HAP-1 (cell line): ENCODE data around the gene SSH2.

ENCODE experiments used
- DNase-seq, 2 experiments: peaks; one replicate each; pipeline ENCODE4 v3.0.0-alpha.2; 2016 to 2020; ENCODE audit warnings: low spot score in 2 of 2
- H3K27me3 ChIP-seq: fragments of 250-450 bp; sonication (Bioruptor Pico); 2 replicates; pipeline ENCODE4 v1.5.1; 2020; ENCODE audit warnings: low read depth, mild to moderate bottlenecking, moderate library complexity
- H3K36me3 ChIP-seq: fragments of 250-450 bp; sonication (Bioruptor Pico); replicated peaks from 2 replicates; pipeline ENCODE4 v1.5.1; 2020; ENCODE audit warnings: mild to moderate bottlenecking
- H3K4me1 ChIP-seq: fragments of 250-450 bp; sonication (Bioruptor Pico); 2 replicates; pipeline ENCODE4 v1.5.1; 2020; ENCODE audit warnings: mild to moderate bottlenecking
- H3K4me3 ChIP-seq: fragments of 250-450 bp; sonication (Bioruptor Pico); 2 replicates; pipeline ENCODE4 v1.5.1; 2020; ENCODE audit warnings: mild to moderate bottlenecking, moderate library complexity
- H3K9me3 ChIP-seq: fragments of 250-450 bp; sonication (Bioruptor Pico); 2 replicates; pipeline ENCODE4 v1.5.1; 2020; ENCODE audit warnings: mild to moderate bottlenecking, moderate library complexity
- in situ Hi-C: fragments of 300-500 bp; cut with MboI; formaldehyde crosslinking; loops from 3 replicates; pipeline ENCODE4 v1.14.3; 2020; ENCODE audit warnings: low sequenced_read_pairs, inconsistent platforms, mixed read lengths

The SSH2 gene

DNA sequence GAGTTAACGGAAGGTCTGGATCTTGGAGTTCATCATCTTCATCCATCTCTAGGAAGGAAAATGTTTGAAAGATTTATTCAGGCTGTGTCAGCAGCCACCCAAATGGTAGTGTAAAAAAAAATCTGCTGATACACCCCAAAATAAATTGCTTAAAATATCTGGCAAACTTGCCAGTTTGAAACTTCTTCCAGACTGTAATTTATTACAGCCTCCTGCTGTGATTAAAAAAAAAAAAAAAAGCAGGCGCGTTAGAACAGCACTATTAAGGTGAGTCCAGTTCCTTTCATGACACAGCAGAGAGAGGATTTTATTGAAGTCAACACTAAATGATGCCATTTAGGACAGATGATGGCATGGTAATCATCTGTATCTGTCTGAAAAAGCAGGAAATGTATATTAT is 166.8 kb downstream of the SSH2 start:
- no peaks in the 10 kb centered on the region for H3K27me3 ChIP-seq
- in situ Hi-C loops = no loop called here
- peaks cover 15% of the 10 kb centered on the region for H3K4me1 ChIP-seq
- no peak for DNase-seq
- H3K36me3 ChIP-seq = no peaks in the 10 kb centered on the region
- H3K9me3 ChIP-seq = no peaks in the 10 kb centered on the region
- H3K4me3 ChIP-seq = no peak overlapping the region

DNA sequence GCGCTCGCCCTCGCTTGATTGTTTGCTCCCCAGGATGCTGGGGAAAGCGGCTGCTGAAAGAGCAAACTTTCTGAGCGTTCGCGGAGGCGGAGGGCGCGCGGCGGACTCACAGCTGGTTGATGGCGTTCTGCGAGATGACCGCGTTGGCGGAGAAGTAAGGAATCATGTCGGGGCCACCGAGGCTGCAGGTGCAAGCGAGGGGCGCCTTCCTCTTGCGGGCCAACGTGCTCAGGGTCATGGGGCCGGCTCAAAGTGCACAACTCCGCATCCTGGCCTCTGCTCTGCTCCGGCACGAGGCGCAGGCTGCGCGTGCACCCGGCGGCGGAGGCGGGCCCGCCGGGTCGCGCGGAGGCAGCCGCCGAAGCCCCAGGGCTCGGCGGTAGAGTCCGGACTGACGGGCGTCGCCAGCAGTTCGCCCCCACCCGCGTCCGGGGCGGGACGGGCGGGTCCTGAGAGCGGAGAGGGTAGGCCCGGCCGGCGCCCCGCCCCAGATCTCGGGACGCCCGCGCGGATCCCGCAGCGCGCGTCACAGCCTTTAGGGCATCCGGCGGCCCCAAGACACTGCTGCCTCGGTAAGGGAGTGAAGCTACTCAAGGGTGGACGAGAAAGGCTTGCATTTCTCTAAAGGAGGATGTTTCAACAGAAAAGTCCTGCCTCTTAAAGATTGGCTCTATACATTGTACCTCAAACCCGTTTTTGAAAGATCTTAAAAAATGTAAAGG is 168.8 kb downstream of the SSH2 start:
- peak; percentile 56 to 85 for DNase-seq

DNA sequence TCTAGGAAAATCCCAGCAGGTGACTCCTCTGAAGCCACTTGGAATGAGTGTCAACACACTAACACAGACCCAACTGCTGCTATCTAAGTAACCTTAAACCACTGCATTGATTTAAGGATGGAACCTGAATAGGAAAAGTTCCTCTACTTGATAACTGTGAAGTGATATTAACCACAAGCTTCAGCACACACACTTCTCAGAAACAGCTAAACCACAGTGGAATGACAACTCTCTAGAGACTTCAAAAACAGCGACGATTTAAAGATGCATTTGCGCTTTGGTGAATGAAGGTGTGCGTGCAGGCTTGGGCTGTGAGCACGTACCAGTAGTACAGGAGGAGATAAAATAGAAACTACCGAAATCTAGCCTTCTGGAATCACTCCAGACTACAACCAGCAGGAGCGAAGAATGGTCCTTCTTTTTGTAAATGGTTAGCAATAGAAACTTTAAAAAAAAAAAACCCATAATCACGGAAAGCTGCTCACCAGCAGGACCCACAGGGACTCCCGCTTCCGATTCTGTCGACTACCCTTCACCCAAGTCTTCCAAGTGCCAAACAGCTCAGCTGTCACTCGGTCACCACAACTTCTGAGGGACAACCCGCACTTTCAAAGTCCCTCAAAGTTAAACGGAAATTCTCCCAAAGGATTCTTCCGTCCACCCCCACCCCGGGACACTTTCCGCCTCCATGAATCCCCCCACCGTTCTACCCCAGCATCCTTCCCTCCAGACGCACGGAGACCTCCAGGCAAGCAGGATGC is 169.6 kb downstream of the SSH2 start:
- no peaks in the 10 kb centered on the region for H3K9me3 ChIP-seq
- in situ Hi-C loops = no loop called here
- DNase-seq = peak in 1 of 2 experiments; percentile 10
- H3K36me3 ChIP-seq = no peaks in the 10 kb centered on the region
- no peaks in the 10 kb centered on the region for H3K27me3 ChIP-seq
- H3K4me1 ChIP-seq = peaks cover 5% of the 10 kb centered on the region
- H3K4me3 ChIP-seq = peak overlapping the region; percentile 54

More for the DNA sequence above, 168.8 kb downstream of the SSH2 start:
- in situ Hi-C loops = no loop called here
- Histone ChIP-seq H3K9me3 (no peaks in the 10 kb centered on the region), H3K27me3 (no peaks in the 10 kb centered on the region), H3K4me1 (peaks cover 5% of the 10 kb centered on the region), H3K36me3 (no peaks in the 10 kb centered on the region), H3K4me3 (peak overlapping the region; percentile 54)

DNA sequence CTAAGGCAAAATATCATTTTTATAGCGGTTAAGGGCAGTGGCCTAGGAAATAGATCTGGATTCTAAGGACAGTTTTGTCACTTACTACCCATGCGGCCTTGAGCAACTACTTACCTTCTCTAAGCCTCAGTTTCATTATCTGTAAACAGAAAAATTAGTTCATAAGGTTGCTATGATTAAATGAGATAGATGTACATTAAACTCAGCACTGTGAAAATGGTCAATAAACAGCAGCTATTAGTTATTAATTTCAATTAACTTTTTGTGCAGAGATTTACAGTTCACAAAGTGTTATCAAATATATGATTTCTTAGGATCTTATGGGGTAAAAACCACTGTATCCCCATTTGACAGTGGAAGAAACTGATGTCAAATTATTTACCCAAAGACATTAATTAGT is 171.8 kb downstream of the SSH2 start:
- Histone ChIP-seq H3K27me3 (no peaks in the 10 kb centered on the region), H3K36me3 (no peaks in the 10 kb centered on the region), H3K9me3 (no peaks in the 10 kb centered on the region), H3K4me3 (no peak overlapping the region), H3K4me1 (peaks cover 5% of the 10 kb centered on the region)
- no peak for DNase-seq
- in situ Hi-C loops = no loop called here

DNA sequence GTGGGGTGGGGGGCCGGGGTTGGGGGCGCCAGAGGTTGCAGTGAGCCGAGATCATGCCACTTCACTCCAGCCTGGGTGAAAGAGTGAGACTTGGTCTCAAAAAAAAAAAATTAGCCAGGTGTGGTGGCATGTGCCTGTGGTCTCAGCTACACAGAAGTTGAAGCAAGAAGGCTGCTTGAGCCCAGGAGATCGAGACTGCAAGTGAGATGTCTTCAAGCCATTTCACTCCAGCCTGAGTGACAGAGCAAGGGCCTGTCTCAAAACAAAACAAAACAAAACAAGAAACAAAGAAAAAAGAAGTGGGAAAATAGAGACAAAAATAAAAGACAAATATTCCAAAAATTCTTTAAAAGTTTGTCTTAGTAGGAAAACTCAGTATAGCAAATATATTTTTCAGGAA is 172.2 kb downstream of the SSH2 start:
- no peak for DNase-seq
- Histone ChIP-seq H3K27me3 (no peaks in the 10 kb centered on the region), H3K4me1 (peaks cover 5% of the 10 kb centered on the region), H3K9me3 (no peaks in the 10 kb centered on the region), H3K4me3 (no peak overlapping the region), H3K36me3 (no peaks in the 10 kb centered on the region)
- in situ Hi-C loops = no loop called here

DNA sequence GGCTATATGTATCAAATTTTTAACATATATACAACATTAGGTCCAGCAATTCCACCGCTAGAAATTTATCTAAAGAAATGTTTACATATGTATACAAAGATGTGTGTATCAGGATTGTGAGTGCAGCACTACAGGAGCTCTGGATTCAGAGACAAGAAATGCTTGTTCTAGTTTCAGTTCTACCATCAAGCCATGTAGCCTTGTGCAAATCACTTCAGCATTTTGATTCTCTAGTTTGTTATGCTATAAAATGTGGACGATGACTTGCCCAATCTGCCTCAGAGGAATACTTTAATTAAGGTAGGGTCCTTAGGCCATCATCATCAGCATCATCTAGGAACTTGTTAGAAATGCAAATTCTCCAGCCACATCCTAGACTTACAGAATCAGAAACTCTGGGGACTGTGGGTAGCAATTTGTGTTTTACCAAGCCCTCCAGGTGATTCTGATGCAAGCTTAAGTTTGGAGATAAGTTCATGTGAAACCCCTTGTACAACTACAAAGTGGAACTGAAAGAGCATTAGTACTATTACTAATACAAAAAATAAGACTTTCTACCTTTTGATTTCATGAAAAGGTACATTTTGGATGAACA is 176.1 kb downstream of the SSH2 start:
- in situ Hi-C loops = no loop called here

DNA sequence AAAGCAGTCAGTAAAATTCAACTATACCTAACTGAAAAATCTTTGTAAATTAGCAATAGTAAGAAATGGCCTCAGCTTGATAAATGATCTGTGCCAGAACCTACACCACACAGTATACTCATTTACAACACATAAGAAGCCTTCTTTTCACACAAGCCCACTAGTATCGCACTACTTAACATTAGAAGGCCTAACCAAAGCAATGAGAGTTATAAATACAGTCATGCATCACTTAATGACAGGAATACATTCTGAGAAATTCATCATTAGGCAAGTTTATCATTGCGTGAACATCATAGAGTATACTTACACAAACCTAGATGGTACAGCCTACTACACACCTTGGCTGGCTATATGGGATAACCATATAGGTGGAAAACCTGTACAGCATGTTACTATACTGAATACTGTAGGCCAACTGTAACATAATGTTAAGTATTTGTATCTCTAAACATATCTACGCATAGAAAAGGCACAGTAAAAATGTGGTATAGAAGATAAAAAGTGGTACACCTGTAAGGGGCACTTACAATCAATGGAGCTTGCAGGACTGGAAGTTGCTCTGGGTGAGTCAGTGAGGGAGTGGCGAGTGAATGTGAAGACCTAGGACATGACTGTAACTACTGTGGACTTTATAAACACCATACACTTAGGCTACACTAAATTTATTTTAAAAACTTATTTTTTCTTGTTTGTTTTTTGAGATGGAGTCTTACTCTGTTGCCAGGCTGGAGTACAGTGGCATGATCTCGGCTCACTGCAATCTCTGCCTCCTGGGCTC is 180.8 kb downstream of the SSH2 start:
- no peak for DNase-seq
- no peaks in the 10 kb centered on the region for H3K9me3 ChIP-seq
- in situ Hi-C loops = no loop called here
- no peaks in the 10 kb centered on the region for H3K27me3 ChIP-seq
- no peak overlapping the region for H3K4me3 ChIP-seq
- H3K4me1 ChIP-seq = peaks cover 9% of the 10 kb centered on the region
- H3K36me3 ChIP-seq = no peaks in the 10 kb centered on the region

More for the DNA sequence above, 176.1 kb downstream of the SSH2 start:
- DNase-seq = no peak
- H3K36me3 ChIP-seq = no peaks in the 10 kb centered on the region
- H3K4me1 ChIP-seq = no peaks in the 10 kb centered on the region
- H3K27me3 ChIP-seq = no peaks in the 10 kb centered on the region
- no peaks in the 10 kb centered on the region for H3K9me3 ChIP-seq
- H3K4me3 ChIP-seq = no peak overlapping the region

DNA sequence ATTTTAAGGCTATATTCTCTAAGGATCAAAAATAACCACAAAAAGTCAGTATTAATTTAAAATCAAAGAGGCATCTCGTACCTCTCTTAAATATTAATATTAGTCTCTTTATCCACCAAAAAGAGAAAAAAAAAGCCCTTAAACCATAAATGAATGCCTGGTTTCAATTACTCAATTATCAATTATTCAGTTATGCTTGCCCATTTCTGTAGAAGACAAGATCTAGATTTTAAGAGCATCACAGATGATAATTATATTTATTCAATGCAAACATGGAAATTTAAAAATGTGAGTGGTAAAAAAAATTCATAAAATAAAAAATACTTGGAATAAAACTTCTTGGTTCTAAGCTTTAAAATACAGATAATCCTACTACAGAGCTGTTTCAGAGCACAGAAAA is 181.6 kb downstream of the SSH2 start:
- in situ Hi-C loops = no loop called here

DNA sequence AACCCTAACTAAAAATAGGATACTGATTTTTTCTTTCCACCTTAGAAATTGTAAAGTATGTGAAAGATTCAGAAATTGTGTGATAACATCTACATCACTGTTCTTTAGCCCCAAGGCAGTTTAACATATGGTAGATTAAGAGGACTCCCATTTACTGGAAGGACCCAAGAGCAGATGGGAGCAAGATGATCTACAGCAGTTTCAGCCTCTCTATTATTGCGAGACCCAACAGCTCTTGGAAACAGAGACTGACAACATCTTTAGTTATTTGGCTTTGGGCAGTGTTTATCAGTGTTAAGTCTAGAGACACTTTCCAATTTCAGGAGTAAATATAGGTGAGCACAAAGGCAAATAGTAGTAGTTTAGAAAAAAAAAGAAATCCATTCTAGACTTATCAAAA is 182.4 kb downstream of the SSH2 start:
- Histone ChIP-seq H3K36me3 (no peaks in the 10 kb centered on the region), H3K4me1 (peaks cover 10% of the 10 kb centered on the region), H3K9me3 (no peaks in the 10 kb centered on the region), H3K27me3 (no peaks in the 10 kb centered on the region), H3K4me3 (no peak overlapping the region)
- no peak for DNase-seq
- in situ Hi-C loops = no loop called here

More for the DNA sequence above, 181.6 kb downstream of the SSH2 start:
- H3K4me1 ChIP-seq = peaks cover 10% of the 10 kb centered on the region
- DNase-seq = no peak
- no peak overlapping the region for H3K4me3 ChIP-seq
- H3K36me3 ChIP-seq = no peaks in the 10 kb centered on the region
- no peaks in the 10 kb centered on the region for H3K27me3 ChIP-seq
- H3K9me3 ChIP-seq = no peaks in the 10 kb centered on the region

DNA sequence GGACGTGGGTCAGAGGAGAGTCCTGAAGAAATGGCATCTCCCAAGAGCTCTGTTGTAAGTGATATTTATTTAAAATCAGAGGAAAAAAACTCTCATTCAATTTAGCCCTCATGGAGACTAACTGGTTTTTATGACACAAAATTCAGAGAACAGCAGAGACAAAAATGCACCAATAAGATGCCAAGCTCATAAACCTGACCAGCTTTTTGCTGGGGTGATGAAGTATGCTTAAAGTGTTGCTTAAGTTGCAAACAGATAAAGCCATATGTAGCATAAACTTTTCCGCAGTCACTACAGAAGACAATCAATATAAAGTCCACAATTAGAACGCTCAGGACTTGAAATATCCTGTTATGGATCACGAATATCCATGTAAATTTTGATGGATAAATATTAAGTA is 183.4 kb downstream of the SSH2 start:
- H3K27me3 ChIP-seq = no peaks in the 10 kb centered on the region
- H3K4me3 ChIP-seq = no peak overlapping the region
- H3K36me3 ChIP-seq = no peaks in the 10 kb centered on the region
- H3K9me3 ChIP-seq = no peaks in the 10 kb centered on the region
- in situ Hi-C loops = no loop called here
- H3K4me1 ChIP-seq = peaks cover 10% of the 10 kb centered on the region
- DNase-seq = no peak

DNA sequence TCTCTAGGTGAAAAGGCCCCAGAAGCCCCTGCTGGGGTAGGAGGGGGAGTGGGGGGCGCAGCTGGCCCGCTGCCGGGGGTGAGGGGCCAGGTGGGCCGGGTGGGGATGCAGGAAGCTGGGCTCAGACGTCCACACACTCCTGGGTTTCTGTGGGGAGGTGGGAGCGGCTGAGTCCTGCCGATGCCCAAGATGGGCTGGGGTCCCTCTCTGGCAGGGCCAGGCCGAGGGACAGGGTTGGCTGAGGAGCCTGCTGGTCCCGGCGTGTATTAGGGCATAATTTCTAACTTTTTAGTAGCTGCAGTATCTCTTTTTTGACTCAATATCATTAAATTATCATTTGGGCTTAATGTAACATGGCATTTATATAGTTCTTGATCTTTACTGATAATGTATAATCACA is 185.9 kb downstream of the SSH2 start:
- H3K4me1 ChIP-seq = peaks cover 10% of the 10 kb centered on the region
- in situ Hi-C loops = no loop called here
- no peak overlapping the region for H3K4me3 ChIP-seq
- no peaks in the 10 kb centered on the region for H3K9me3 ChIP-seq
- no peaks in the 10 kb centered on the region for H3K27me3 ChIP-seq
- DNase-seq = no peak
- H3K36me3 ChIP-seq = no peaks in the 10 kb centered on the region

DNA sequence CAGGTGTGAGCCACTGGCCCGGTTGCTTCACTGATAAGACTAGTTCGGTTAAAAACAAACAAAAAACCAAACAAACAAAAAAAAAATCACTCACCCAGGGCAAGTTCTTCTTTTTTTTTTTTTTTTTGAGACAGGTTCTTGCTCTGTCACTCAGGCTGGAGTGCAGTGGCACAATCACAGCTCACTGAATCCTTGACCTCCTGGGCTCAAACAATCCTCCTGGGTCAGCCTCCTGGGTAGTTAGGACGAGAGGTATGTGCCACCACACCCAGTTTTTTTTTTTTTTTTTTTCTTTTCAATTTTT is 187.9 kb downstream of the SSH2 start:
- Histone ChIP-seq H3K27me3 (no peaks in the 10 kb centered on the region), H3K4me1 (peaks cover 10% of the 10 kb centered on the region)
- in situ Hi-C loops = no loop called here

DNA sequence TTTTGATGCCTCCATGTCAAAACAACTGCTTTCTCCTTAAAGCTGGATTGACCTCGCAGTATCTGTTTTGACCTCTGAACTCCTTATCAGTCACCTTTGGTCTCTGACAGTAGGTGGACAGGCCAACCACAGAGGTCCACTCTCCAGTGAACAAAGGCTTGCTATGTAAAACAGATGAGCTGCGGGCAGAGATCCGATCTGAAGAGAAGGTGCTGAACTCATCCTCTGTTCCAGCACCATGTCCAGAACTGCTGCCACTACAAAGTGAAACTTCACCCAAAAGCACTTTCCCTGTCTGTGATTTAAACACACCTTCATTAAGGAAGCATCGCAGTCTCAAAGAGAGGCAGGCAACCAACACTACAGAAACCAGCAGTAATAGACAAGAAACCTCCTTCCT is 190.0 kb downstream of the SSH2 start:
- in situ Hi-C loops = no loop called here
- Histone ChIP-seq H3K36me3 (no peaks in the 10 kb centered on the region), H3K4me1 (peaks cover 8% of the 10 kb centered on the region), H3K4me3 (no peak overlapping the region), H3K9me3 (no peaks in the 10 kb centered on the region), H3K27me3 (no peaks in the 10 kb centered on the region)
- DNase-seq = no peak

More for the DNA sequence above, 187.9 kb downstream of the SSH2 start:
- Histone ChIP-seq H3K9me3 (no peaks in the 10 kb centered on the region), H3K4me3 (no peak overlapping the region), H3K36me3 (no peaks in the 10 kb centered on the region)
- no peak for DNase-seq

DNA sequence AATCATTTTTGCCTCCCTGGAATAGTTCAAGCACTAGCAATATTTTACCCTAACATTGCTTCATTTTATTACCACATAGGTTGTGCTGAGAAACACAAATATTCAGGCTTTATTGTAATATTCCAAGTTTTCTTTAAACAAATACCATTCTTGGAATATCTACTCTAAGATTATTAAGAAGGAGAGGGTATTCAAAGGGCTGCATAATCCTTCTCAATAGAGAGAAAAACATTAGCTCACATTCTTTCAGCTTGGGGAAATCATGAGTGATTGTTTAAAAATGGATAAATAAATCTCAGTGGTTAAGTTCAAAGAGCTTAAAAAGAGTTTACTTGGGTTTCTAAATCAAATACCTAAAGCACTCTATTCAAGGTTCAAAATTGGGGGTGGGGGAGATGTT is 195.4 kb downstream of the SSH2 start:
- Histone ChIP-seq H3K9me3 (no peaks in the 10 kb centered on the region), H3K4me1 (peaks cover 28% of the 10 kb centered on the region), H3K27me3 (no peaks in the 10 kb centered on the region), H3K4me3 (no peak overlapping the region), H3K36me3 (no peaks in the 10 kb centered on the region)
- peak in 1 of 2 experiments; percentile 38 for DNase-seq
- in situ Hi-C loops = no loop called here
